ENCODE measurements around the gene SLC7A8.
A peak's percentile ranks its signal among the peaks of the same experiment; 100 is the strongest.

Gene SLC7A8

DNA sequence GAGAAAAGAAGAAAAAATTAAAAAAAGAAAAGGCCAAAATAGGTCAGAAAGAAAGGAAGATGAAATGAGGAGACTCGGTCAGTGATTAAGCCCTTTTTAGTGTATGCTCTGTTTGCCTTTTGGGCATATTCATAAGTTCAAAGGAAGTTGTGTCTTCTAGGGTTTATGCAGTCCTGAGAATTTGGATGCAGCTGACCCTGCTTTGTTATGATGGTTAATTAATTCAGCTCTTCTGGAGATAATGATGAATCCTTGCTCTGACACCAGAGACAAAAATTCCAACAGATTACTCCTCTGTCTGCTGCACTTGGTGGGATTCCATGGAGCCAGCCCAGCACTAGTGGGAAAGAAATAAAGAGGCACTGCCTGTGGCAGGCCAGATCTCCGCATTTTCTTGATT is 4.5 kb upstream of the SLC7A8 start:
- Histone ChIP-seq H3K4me3 (no peak overlapping the region), H3K27ac (no peak overlapping the region), H3K9me3 (no peaks in the 10 kb centered on the region), H3K27me3 (no peaks in the 10 kb centered on the region), H3K4me1 (peaks cover 0 to 6% (median 0%) of the 10 kb centered on the region in 4 donors), H3K36me3 (no peaks in the 10 kb centered on the region)
- TF ChIP-seq, protein P1, sequence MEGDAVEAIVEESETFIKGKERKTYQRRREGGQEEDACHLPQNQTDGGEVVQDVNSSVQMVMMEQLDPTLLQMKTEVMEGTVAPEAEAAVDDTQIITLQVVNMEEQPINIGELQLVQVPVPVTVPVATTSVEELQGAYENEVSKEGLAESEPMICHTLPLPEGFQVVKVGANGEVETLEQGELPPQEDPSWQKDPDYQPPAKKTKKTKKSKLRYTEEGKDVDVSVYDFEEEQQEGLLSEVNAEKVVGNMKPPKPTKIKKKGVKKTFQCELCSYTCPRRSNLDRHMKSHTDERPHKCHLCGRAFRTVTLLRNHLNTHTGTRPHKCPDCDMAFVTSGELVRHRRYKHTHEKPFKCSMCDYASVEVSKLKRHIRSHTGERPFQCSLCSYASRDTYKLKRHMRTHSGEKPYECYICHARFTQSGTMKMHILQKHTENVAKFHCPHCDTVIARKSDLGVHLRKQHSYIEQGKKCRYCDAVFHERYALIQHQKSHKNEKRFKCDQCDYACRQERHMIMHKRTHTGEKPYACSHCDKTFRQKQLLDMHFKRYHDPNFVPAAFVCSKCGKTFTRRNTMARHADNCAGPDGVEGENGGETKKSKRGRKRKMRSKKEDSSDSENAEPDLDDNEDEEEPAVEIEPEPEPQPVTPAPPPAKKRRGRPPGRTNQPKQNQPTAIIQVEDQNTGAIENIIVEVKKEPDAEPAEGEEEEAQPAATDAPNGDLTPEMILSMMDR (IDR thresholded peaks at IDR 0.05), result no peak
- DNase-seq, result no peak
- intact Hi-C loops (cut with DNase I; ENCODE audit: low total_unique reads), result loop anchor here (1.0 to 10.0 kb wide), 2 partner anchors 68 to 107 kb away; no protein-coding TSS in a partner anchor

DNA sequence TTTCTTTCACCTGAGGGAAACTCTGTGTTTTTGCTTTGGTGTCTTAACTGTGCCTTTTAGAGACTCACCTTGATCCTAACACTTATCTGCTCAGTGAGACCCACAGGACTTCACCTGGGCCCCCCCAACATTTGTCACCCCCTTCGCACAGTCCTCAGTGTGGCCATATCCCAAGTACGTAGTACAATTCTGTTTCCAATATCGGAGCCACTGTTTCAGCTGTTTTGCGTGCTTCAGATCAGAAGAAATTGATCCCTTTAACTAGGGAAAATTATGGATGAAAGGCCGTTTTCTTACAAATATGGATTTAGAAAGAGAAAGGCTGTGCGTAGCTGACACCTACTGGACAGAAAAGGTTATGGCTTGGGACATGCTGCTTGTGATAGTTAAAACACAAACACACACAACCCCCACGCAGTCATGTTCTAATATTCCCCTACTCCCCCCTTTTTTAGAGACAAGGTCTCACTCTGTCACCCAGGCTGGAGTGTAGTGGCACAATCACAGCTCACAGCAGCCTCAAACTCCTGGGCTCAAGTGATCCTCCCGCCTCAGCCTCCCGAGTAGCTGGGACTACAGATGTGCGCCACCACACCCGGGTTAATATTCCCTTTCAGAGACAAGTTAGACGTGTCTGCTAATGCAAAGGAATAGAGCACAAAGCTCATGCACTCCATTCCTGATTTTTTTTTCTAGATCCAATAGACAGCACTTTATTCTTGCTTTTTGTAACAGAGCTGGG is 3.6 kb upstream of the SLC7A8 start:
- peaks cover 0 to 8% (median 1%) of the 10 kb centered on the region in 4 donors for H3K4me1 ChIP-seq
- H3K36me3 ChIP-seq, result no peaks in the 10 kb centered on the region
- no peak overlapping the region for H3K27ac ChIP-seq
- DNase-seq, result peak in 1 of 2 donors; percentile 49
- no peak overlapping the region for H3K4me3 ChIP-seq
- no peaks in the 10 kb centered on the region for H3K27me3 ChIP-seq
- intact Hi-C loops (cut with DNase I; ENCODE audit: low total_unique reads), result loop anchor here (1.0 to 10.0 kb wide), 2 partner anchors 67 to 108 kb away; no protein-coding TSS in a partner anchor
- no peaks in the 10 kb centered on the region for H3K9me3 ChIP-seq
- TF ChIP-seq, protein P1 (IDR thresholded peaks at IDR 0.05), result peak; percentile 87 to 98

DNA sequence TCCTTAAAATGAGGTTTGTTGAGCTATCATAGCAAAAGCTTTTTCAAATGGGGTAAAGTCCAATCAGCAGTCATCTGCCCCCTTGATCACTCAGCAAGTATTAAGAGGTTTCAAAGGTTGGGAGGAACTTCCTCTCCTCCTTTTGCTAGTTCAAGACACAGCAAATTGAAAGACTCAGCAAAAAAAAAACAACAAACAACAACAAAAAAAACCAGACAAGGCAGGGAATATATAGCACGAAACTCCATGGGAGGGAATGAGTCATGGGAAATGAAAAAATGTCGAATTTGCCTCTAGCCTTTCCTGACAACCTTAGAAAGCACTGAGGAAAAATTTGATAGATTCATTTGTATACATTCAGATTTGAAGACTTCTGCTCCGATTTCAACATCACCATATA is 1.6 kb upstream of the SLC7A8 start:
- no peak overlapping the region for H3K4me3 ChIP-seq
- TF ChIP-seq, protein P1 (IDR thresholded peaks at IDR 0.05), result no peak
- no peaks in the 10 kb centered on the region for H3K9me3 ChIP-seq
- DNase-seq, result no peak
- no peaks in the 10 kb centered on the region for H3K27me3 ChIP-seq
- H3K27ac ChIP-seq, result no peak overlapping the region
- intact Hi-C loops (cut with DNase I; ENCODE audit: low total_unique reads), result loop anchor here (10.0 kb wide), 1 partner anchor 110 kb away; no protein-coding TSS in a partner anchor
- peaks cover 0 to 23% (median 13%) of the 10 kb centered on the region in 4 donors for H3K4me1 ChIP-seq
- no peaks in the 10 kb centered on the region for H3K36me3 ChIP-seq

DNA sequence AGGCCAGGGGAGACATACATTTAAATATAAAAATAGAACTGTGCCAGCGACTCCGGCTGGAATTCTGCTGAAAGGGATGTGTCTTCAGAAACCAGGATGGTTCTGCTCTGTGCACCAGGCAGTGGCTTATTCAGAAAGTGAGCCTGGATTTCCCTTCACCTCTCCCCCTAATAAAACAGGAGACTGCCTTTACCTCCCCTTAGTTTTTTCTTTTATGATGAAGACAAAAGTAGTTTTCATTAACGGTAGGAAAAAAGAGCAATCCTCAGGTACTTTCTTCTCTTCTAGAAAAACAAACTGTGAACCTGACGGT is 346 bp downstream of the SLC7A8 start:
- intact Hi-C loops (cut with DNase I; ENCODE audit: low total_unique reads), result loop anchor here (10.0 kb wide), 1 partner anchor 112 kb away; no protein-coding TSS in a partner anchor

DNA sequence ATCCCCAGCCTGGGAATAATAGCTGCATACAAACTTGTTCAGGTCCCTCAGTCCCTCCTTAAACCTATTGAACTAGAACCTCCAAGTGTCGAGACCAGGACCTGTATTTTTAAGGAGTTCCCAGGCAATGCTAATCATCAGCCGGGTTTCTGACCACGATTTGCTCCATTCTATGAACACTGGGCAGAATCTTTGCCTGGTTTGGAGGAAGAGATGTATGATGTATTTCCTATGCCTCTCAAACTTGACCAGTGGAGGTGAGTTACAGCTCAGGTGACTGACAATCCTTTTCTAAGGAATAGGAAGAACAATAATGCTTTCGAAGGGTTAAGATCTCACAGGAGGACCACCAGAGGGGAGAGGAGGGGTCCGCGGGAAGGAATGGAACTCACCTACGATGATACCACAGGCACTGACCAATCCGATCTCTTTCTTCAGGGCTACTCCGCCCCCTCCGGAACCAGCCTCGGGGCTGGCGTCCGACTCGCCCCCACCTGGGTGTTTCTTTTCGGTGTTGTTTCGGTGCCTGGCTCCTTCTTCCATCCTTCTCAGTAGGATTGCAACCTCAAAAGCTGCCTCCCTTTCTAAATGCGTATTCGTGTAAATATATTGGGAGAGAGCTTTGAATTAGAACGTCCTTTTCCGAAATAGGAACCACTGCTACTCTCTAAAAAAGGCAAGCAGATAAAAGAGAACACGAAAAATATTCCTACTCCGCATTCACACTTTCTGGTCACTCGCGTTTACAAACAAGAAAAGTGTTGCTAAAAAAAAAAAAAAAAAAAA is 895 bp downstream of the SLC7A8 start:
- H3K27me3 ChIP-seq, result no peaks in the 10 kb centered on the region
- H3K9me3 ChIP-seq, result no peaks in the 10 kb centered on the region
- TF ChIP-seq, protein P1 (IDR thresholded peaks at IDR 0.05), result no peak
- peak; percentile 55 to 81 for DNase-seq
- intact Hi-C loops (cut with DNase I; ENCODE audit: low total_unique reads), result loop anchor here (1.0 to 10.0 kb wide), 2 partner anchors 41 to 112 kb away; no protein-coding TSS in a partner anchor
- no peaks in the 10 kb centered on the region for H3K36me3 ChIP-seq
- H3K27ac ChIP-seq, result peak overlapping the region; percentile 75 to 78
- peak overlapping the region; percentile 60 to 64 for H3K4me3 ChIP-seq
- H3K4me1 ChIP-seq, result peaks cover 0 to 42% (median 21%) of the 10 kb centered on the region in 4 donors

More for the DNA sequence above, 346 bp downstream of the SLC7A8 start:
- no peaks in the 10 kb centered on the region for H3K27me3 ChIP-seq
- H3K4me3 ChIP-seq, result peak overlapping the region; percentile 60 to 64
- peak overlapping the region; percentile 75 to 78 for H3K27ac ChIP-seq
- peaks cover 0 to 39% (median 20%) of the 10 kb centered on the region in 4 donors for H3K4me1 ChIP-seq
- no peaks in the 10 kb centered on the region for H3K36me3 ChIP-seq
- TF ChIP-seq, protein P1 (IDR thresholded peaks at IDR 0.05), result no peak
- no peak for DNase-seq
- no peaks in the 10 kb centered on the region for H3K9me3 ChIP-seq

All from tibial artery (tissue), 4 donors.